Left kidney (tissue), 2 donors: Measurements from ENCODE around the gene PALLD. TPM values are rescaled to one million over a fixed set of nuclear protein-coding genes. Genes with fewer than 3 reads are reported as not detected.

Experiments used
- DNase-seq: peaks from one replicate; pipeline ENCODE4 v3.0.0-alpha.2; 2013
- polyA plus RNA-seq: library from polyadenylated mRNA; unstranded; fragments of 120-200 nt; gene quantifications from one replicate; pipeline ENCODE4 v1.2.1, GENCODE V29; 2013; ENCODE audit not compliant: insufficient read length

PALLD gene
- polyA plus RNA-seq, 1 donor = 203 TPM

DNA sequence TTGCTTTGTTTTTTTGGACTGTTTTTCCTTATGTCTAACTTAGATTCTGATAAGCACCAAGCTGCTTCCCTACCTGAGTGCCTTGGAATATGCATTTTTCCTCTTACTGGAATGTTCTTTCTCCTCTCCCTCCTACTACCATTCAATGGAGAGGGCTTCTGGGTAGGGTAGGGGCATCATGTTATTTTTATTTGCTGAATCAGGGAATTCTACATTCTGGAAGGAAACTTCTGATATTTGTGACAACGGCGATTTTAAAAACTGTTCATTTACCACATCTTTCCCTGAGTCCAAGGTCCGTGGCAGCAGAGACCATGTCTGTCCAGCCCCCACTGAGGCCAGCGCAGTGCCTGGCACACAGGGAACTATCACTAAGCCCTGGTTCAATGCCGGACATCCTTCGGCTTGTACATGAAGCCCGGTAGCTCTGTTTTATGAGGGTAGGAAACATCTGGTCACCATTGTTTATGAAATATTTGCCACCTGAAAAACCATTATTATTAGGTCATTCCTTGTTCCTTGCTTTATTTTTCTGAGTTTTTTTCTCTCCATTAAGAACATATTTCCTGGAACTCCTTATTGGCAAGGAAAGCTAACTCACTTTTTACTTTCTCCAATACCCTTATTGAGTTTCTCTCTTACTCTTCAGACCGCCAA lies 57.0 kb downstream of the PALLD start:
- no peak for DNase-seq

DNA sequence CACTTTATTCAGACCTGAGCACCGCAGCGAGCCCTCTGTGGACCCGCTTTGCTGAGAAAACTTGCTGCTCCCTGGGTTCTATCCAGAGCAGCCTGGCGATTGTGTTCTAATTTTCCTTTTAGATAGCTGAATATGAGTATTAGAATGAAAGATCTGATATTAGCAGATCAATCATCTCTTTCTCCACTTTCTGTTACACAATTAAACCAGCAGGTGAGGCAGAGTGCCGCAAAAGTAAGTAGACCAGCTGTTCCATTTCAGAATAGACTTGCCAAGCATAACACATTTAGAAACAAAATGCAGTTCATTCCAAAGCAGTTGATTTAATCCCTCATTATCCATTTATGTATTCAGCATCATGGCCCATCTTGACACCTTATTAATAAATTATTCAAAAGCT lies 58.6 kb downstream of the PALLD start:
- no peak for DNase-seq

DNA sequence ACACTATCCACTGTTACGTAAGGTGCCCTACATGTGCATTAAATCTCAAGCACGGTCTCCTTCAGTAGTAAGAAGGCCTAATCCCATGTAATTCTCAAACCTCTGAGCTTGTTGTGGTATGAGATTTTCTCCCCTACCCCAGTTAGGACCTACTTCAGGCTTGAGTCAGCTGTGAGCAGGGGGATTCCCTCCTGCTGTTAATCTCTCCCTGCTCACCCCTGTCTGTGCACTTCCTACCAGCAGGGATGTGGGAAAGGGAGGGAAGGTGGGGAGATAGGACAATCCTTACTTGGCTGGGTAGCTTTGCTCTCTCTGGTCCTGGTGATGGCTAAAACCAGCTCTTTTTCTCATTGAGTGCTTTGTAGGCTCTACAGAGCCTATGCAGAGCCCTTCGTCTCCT lies 60.8 kb downstream of the PALLD start:
- no peak for DNase-seq

DNA sequence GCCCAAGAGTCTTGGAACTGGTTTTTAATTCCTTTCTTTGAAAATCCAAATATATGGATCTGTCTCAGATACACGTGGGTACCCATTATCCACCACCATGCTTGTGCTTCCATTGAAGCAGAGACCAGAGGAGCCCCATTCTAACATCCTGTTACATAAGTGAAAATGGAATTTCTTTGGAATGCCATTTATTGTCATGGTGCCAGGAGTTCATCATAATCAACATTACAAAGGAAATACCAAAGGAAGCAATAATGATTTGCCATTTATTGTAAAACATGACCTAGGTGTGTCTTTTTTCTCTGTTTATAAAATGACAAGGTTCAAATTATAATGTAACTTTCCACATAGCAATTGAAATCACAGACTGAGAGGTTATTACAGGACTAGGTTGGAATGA lies 61.7 kb downstream of the PALLD start:
- DNase-seq = no peak

DNA sequence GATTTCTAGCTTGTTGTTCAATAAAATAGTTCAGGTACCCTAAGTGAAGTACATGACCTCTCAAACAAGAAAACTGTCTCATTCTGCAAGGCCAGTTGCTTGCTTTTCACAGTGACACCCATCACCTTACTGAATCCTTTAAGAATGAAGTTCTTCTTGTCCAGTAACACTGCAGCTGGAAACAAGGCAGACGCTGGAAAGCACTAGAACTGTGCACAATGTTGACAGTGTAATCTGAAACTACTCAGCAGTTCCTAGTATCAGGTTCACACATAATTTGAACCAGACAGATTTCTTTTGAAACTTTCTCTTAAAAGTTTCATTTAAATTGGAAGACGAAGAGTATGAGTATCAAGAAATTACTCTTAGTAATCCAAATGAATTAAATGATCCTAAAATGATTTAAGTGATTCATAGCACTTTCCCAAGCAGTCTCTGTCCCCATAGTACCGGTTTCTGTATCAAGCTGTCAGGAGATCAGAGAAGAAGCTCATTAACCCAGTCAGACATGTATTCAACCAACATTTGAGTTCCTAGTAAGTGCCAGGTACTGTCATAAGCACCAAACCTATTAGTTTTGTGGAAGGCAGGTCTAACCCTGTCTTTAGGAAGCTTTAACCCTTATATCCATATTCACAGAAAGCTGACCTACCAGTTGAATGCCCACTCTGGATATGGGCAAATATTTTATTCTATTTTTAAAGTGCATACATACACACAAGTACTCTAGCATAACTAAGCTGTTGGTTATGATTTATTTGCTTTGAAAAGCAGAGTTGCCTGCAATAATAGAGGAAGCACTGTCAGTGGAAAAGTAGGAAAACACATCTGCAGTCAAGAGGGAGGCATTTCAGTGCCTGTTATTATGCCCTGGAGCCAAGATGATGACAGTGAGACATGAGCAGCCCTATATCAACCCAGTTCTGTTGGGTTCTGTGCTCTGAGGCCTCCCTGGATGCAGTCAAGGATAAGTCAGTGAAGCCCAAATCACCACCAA lies 63.6 kb downstream of the PALLD start:
- DNase-seq = peak; percentile 34

DNA sequence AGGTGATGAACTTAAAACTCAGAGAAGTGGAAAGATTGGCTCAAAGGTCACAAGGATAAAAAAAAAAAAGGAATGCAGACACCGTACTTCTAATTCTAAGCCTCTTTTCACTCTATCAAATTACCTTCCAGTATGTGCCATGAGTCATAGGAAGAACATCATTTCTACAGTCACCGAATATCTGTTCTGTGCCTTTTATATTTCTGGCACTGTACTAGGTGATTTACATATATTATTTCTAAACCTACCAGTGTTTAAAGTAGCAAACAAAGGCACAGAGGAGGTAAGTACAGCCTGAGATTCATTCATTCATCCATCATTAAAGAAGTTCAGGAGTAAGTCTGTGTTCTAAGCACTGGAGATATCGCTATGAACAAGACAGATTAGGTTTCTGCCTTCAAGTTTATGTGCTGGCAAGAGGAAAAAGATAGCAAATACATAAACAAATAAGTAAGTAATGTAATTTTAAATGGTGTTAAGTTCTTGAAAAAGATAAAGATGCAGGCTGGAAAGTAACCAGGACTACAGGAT lies 65.3 kb downstream of the PALLD start:
- DNase-seq = no peak

DNA sequence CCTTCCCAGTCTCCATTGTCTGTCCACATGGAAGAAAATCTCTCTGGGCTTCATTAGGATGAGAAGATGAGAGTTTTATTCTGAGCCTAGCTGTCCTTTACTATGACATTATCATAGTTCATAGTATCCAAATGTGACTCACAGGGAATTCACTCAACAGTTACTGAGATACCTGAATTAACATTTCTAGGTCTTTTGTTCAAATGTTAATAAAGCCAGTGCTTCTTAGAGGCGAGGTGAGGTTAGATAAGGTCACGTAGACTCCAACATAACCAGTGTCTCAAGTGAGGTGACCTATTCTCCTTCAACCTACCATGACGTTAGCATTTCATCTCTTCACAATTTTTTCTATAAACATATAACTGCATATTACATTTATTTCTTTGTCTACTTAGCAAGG lies 67.2 kb downstream of the PALLD start:
- no peak for DNase-seq

DNA sequence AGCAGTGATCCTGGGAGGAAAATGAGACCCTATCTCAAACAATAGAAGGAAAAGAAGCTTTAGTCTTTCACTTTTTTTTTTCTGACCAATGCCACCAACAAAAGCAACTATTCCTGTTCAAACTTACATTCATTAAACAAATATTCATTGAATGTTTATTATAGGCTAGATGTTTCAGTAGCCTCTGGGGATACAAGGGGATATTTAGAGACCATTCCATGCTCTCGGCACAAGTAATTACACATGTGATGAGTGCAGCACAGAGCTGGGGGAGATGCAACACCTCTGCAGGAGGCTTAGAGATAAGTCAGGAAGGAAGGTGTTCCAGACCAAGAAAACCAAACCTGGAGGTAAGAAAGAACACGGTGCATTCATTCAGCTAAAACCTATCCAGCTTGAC lies 68.3 kb downstream of the PALLD start:
- no peak for DNase-seq

DNA sequence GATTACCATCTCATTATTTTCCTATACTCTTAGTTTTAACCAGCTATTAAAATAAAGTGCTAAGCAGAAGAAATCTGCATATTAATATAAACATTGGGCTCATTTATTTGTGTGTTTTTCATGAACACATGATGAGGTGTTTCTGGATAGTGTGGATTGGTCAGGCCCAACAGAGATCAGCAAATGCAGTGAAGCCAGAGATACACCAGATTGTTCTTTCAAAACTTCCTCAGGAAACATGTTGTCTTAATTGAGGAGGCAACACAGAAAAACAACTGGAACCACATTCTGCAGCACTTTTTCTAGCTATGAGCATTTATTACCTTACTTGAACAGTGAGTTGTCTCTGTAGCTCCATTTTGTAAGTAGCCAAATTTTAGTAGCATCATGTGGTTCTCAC lies 69.9 kb downstream of the PALLD start:
- DNase-seq = no peak

DNA sequence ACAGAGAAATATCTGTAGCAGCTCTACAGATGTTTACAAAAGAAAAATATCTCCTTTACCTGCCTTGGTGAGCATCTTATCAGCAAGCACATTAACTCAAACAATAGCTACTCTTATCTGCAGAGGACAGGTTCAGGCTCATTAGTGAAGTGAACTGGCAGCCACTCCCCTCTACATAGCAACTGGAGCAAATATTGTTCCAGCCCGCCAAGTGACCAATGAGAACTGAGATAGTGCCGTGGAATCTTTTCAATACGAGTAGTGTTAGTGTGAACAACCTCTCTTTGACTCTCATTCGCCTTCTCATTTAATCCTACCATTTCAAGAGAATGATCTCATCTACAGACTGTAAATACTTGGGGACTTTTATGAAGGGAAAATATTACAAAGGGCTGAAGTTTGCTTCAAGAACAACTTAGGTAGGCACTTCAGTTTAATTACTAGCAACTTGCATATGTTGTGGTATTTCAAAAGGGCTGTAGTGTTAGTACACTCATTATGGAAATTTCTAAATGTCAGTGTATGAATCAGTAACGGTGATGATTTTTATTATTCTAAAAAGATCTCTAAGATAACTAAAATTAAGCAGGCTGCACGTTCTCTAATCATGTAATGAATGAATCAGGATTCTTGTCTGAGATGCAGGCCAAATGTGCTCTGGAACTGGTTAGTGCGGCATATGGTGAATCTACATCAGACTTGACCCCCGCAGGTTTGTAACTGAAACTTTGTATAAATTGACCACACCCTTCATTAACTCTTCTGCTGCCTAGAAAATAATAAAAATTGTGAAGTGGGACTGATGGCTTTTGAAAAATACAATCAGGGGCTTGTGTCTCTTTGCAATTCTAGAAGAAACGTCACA lies 72.4 kb downstream of the PALLD start:
- no peak for DNase-seq

DNA sequence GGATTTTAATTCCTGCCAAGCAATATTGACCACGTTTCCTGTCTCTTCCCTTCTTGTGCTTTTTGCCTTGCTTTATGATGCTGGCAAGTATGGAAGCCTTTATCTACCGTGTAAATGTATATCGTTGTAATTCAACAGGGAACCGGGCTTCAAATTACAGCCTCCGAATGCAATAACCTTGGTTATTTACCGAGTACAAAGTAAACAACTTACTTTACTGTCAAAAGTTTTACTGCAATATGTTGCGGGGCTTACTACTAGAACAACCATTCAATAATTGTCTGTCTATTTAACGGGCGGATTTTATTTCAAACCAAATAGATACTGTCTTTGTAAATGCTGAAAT lies 73.1 kb downstream of the PALLD start:
- no peak for DNase-seq

DNA sequence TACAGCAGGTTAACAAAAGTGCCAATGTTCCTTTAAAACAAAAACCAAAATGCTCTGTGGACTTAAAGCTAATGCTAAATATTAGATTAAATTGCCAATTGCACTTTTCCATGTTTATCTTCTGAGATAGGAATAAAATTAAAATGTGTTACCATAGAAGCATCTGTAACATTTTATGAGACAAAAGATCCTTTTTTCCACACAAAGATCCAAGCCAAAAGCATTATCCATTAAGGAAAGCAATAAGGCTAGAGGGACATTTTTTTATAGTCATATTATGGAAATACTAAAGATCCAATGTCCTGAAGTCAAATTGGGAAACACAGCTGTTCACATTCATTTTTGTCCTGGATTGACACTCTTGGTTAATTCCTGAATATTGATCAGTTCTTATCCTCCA lies 73.6 kb downstream of the PALLD start:
- DNase-seq = no peak

DNA sequence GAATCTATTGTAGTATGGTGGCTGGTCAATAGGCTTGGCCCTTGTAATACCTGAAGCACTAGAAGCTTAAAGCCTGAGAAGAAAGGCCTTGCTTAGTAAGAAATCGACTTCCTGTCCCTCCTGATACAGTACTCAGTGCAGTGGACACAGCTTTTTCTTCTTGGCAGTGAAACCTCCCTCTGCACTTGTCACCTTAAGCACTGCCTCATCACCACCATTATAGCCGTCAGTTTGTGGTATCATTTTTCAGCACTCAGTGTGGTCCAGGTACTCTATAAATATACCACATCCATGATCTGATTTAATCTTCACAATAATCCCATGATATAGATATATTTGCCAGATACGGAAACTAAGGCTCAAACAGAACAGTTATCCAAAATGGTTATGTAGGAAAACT lies 75.2 kb downstream of the PALLD start:
- no peak for DNase-seq

DNA sequence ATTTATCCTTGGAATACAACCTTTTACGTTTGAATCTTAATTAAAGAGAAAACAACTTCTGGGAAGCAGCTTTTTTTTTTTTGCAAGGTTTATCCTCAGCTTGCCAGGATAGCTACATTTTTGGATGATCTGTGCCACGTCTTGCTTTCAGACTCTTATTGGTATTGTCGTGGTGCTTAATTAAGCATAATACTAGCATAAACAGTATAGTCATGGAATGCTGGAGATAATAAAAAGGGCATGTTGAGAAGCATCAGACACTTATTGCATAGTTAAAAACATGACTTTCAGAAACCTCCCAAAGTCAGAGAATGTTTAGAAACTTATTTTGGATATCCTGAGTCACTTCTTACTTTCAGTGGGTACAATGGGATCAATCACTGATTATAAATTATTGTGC lies 77.0 kb downstream of the PALLD start:
- DNase-seq = no peak

DNA sequence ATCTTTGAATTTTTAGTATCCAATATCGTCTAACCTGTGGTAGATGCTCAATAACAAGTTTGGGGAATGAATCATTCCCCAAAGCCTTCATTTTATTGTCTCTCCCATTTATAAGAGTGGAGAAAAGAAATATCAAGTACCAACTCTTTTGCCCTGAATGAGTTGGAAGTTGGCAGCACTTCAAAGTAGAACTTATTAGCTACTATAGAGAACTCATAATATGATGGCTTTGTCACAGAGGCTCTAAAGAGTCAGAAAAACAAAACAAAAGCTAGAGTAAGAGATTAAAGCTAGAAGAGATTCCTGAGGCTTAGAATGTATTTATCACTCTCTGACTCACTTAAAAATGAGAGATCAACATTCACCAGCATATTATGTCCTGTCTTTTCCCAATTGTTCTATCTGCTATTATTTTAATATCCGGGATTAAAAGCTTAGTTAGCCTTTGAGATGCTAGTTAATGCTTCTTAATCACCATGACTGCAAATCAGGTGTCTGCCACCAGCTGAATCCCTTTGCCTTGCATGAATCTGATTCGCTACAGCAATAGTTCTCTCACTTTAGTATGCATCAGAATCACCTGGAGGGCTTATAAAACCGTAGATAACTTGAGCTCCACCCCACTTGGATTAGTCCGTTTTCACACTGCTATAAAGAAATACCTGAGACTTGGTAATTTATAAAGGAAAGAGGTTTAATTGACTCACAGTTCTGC lies 77.9 kb downstream of the PALLD start:
- no peak for DNase-seq

DNA sequence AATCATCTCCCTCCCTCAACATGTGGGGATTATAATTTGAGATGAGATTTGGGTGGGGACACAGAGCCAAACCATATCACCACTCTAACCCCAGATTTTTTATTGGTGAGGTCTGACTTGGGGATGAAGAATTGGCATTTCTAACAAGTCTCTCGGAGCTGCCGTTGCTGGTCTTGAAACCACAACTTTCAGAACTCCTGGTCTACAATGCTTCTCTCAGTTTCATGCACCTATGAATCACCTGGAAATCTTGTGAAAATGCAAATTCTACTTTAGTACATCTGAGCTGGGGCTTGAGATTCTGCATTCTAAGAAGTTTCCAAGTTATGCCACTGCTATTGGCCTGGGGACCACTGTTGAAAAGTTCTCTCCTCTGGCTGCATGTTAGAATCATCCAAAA lies 78.6 kb downstream of the PALLD start:
- no peak for DNase-seq

DNA sequence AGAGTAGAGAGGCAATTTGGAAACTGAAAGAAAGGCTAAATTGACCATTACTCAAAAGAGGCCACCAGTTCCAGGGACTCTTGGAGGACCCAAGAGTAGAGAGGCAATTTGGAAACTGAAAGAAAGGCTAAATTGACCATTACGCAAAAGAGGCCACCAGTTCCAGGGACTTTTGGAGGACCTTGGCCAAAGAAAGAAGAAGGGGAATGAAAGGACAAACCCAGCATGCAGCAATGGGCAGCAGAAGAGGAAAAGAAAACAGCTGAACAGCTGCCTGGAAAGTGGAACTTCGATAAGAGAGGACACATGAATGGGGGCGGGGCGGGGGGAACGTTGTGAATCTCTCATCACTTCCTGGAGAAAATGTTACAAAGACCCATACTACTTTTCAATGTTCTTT lies 80.8 kb downstream of the PALLD start:
- DNase-seq = no peak

DNA sequence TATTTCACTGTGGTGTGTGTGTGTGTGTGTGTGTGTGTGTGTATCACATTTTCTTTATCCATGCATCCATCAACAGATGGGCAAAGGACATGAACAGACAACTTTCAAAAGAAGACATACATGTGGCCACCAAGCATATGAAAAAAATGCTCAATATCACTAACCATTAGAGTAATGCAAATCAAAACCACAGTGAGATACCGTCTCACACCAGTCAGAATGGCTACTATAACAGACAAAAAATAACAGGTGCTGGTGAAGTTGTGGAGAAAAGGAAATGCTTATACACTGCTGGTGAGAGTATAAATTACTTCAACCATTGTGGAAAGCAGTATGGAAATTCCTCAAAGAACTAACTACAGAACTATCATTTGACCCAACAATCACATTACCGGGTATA lies 83.4 kb downstream of the PALLD start:
- no peak for DNase-seq

DNA sequence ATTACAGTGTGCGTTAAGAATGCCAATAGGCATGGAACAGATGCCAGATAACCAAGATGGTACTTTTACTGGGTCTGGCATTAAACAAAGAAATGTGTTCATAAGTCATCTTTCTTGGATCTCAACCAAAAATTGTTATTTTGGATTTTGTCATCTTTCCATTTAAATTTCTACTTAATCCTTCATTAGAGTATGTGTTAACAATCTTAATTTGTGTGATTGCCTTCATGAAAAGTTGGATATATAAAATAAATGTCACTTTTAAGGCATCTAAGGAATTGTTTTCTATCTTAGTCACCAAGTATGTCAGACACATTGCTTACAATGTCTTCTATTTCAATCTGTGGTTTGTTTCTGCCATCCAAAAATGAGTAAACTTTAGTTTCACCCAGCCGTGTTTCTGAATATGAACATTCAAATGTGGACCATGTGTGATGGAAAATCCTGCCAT lies 87.5 kb downstream of the PALLD start:
- DNase-seq = no peak

DNA sequence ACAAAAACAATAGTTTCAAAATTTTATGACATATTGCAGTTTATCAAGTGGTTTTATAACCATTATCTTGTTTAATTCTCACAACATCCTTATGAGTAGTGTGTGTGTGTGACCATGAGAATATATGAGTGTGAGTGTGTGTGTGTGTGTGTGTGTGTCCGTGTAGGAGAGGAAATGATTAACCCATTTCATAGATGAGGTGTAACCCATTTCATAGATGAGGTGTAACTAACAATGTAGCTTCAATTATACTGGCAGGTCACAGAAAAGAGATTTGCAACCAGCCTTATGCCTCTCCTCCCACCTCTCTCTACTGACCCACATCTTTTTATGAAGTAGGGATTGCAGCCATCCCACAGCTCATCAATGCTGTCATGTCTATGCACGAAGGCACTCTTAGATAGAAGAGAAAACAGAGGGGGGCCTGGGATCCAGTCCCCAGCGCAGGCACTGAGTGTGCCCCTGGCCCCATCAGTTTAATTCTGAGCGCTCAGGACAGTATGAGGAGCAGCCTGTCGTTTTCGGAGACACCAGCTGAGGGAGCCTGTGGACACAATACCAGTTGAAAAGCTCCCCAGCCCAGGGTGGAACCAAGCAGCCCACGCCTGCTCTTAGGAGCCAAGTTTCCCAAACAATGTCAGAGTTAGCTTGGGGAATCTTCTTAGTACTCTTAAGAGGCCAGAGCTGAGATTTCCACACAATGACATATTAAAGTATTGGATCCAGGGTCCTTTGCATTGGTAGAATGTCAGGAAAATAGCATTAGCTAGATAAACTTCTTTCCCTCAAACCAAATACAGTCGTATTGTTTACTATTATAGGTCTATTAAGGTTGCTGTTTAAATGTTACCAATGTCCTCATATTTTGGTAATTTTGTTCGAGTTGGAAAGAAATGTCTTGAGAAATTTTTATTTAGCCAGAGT lies 88.6 kb downstream of the PALLD start:
- peak; percentile 69 for DNase-seq

DNA sequence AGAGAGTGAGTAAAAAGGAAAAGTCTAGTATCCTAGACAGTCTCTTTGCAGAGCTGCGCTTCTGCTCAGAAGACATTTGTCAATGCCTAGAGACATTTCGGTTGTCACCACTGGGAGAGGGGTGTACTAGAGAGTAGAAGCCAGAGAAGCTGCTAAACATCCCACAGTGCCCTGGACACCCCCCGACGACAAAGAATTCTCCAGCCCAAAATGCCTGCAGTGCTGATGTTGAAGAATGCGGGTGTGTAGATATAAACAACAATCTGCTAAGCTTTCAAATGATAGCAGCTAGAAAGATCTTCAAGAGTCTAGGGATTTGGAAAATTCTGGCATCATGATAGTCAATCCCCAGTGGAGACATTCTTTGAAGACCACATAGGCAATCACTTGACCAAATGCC lies 90.1 kb downstream of the PALLD start:
- DNase-seq = no peak
